Raji (cell line): Measurements from ENCODE around the gene KEL.

ENCODE experiments used
- POLR2A ChIP-seq: IDR thresholded peaks from 2 replicates; pipeline ENCODE4 v1.6.1; 2011; ENCODE audit warnings: low read depth, low read length, control low read depth; ENCODE audit not compliant: insufficient read depth

The KEL gene

GRCh38 chr7:142941541-142941940 is 20.6 kb downstream of the KEL start:
- TF ChIP-seq POLR2A, result no peak

- TF ChIP-seq POLR2A, result no peak
Observed at GRCh38 chr7:142940966-142941535, 21.1 kb downstream of the KEL start.

- no peak for TF ChIP-seq POLR2A
Observed at GRCh38 chr7:142939226-142939910, 22.8 kb downstream of the KEL start, which contains the start of gene LLCFC1. Gene LLCFC1 (plus strand): TSS chr7:142939484. CDS start chr7:142939622, 138 bp downstream.

GRCh38 chr7:142938611-142939010 is 23.6 kb downstream of the KEL start:
- no peak for TF ChIP-seq POLR2A

GRCh38 chr7:142935941-142936565 is 26.1 kb downstream of the KEL start:
- no peak for TF ChIP-seq POLR2A

GRCh38 chr7:142934056-142934455 is 28.1 kb downstream of the KEL start:
- no peak for TF ChIP-seq POLR2A

- no peak for TF ChIP-seq POLR2A
Observed at GRCh38 chr7:142933624-142934023, 28.5 kb downstream of the KEL start, which contains the start of gene TRPV5. Gene TRPV5 (minus strand): TSS chr7:142933746. CDS start chr7:142933459, 287 bp downstream.

GRCh38 chr7:142933092-142933475 is 29.1 kb downstream of the KEL start:
- TF ChIP-seq POLR2A, result no peak

GRCh38 chr7:142932386-142933091 is 29.6 kb downstream of the KEL start:
- no peak for TF ChIP-seq POLR2A

GRCh38 chr7:142930126-142930730 is 31.9 kb downstream of the KEL start:
- TF ChIP-seq POLR2A, result no peak

GRCh38 chr7:142927949-142928348 is 34.2 kb downstream of the KEL start:
- TF ChIP-seq POLR2A, result no peak

GRCh38 chr7:142927085-142927745 is 34.9 kb downstream of the KEL start:
- TF ChIP-seq POLR2A, result no peak

- no peak for TF ChIP-seq POLR2A
Observed at GRCh38 chr7:142925413-142925812, 36.8 kb downstream of the KEL start.

- TF ChIP-seq POLR2A, result no peak
Observed at GRCh38 chr7:142923391-142923790, 38.8 kb downstream of the KEL start.

- no peak for TF ChIP-seq POLR2A
Observed at GRCh38 chr7:142919656-142920055, 42.5 kb downstream of the KEL start.
